HG02588 (cell line): ENCODE measurements around the gene RPRML.
"Not testable (repeated sequence)": the region's sequence is repeated elsewhere in the genome, so short reads cannot be mapped to it uniquely, and the experiment has no call there.

Experiments used
- ATAC-seq: cut with Tn5 transposase; IDR thresholded peaks from one replicate; pipeline ENCODE4 v1.9.1; 2021; ENCODE audit warnings: mild to moderate bottlenecking, moderate library complexity; ENCODE audit not compliant: unreplicated experiment

Gene RPRML

GRCh38 chr17:46979147-46979863, at the start of gene RPRML:
RPRML (minus strand) TSS chr17:46979253; CDS start chr17:46979007, 246 bp downstream.
- ATAC-seq = no peak

DNA sequence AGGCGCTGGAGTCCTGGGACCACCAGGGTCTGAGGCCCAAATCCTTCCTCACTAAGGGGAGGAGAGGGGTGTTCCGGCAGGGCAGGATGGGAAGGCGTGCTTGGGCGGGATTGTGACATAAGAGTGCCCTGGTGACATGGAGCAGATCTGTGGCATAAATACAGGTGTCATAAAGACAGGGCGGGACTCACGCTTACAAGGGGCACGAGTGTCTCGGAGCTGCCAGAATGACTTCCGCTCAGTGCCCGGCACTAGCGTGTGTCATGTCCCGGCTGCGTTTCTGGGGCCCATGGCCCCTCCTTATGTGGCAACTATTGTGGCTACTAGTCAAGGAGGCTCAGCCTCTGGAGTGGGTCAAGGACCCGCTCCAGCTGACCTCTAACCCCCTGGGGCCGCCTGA, 37.9 kb upstream of the RPRML start:
- not testable (repeated sequence) for ATAC-seq

DNA sequence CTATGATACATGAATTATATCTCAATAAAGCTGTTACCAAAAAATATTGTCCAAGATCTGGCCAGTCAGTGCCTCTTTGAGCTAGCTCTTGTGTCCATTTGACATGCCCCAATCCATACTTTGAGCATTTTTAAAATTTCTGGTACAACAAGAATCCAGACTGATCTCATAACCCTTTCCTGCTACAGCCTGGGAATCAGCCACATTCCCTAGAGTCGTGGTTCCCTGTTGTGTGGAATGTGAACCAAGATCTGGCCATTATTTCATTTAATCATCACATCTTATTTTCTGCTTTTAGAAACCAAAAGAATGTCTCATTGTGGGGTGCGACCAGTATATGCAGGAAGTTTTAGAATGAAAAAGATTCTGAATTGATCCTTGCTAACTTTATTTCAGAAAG, 34.3 kb upstream of the RPRML start:
- no peak for ATAC-seq

GRCh38 chr17:47012457-47012856, 33.4 kb upstream of the RPRML start:
- ATAC-seq = no peak

DNA sequence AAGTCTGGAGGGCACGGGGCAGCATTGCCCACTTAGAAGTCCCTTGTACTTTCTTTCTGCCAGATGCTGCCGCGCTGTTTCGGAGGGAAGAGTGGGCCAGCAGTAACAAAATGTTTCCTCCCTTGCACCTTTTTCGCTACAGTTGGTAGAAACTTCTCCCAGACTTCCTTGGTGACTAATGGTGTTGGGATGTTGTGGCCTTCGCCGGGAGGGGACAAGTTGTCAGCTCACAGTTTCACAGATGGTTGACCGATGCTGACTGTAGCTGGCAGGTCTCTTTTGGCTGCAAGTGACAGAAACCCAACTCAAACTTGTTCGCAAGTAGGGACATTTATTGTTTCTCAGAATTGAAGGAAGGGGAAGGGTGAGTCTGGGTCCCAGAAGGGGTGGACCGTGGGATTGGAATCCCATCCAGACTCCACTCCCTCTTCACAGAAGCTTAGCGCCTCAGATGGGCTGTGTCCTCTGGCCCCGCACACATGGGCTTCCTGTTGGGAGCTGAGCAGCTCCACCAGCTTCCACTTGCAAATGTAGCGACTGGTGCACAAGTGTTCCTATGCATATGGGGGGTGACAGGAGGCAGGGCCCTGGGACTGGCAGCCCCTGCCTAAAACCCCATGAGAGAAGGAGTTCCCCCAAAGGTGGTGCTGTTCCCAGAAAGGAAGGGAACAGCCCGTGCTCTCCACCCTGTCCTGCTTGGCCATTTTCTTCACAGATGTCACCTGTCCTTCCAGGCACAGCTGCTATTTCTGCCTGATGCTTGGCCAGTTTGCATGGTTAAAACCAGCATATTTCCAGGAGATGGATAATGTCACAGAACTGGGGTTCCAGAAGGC, 30.9 kb upstream of the RPRML start:
- no peak for ATAC-seq

DNA sequence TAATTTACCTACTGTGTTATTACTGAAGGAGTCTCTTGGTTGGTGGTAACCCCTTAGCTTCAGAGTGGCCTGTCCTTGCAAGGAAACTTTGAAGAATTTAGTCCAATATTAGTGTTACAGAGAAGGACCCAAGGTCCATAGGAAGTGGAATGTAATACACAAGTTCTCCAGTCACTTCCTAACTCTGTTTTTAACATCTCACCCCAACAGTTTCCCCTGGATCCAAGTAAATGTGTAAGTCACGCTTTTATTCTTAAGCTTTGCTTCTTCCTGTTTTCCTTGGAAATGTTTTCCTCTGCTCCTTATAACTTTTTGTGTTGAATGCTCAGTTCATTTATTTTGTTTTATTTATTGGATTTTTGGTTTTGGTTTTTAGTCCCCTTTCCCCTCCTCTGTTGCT, 25.9 kb upstream of the RPRML start:
- ATAC-seq = no peak

- ATAC-seq = not testable (repeated sequence)
Observed at GRCh38 chr17:47003864-47004263, 24.8 kb upstream of the RPRML start.

- ATAC-seq = no peak
Observed at GRCh38 chr17:46995841-46996571, 17.0 kb upstream of the RPRML start.

- ATAC-seq = no peak
Observed at GRCh38 chr17:46994993-46995392, 15.9 kb upstream of the RPRML start.

GRCh38 chr17:46991617-46992016, 12.6 kb upstream of the RPRML start:
- ATAC-seq = no peak

GRCh38 chr17:46989637-46990431, 10.8 kb upstream of the RPRML start:
- no peak for ATAC-seq

DNA sequence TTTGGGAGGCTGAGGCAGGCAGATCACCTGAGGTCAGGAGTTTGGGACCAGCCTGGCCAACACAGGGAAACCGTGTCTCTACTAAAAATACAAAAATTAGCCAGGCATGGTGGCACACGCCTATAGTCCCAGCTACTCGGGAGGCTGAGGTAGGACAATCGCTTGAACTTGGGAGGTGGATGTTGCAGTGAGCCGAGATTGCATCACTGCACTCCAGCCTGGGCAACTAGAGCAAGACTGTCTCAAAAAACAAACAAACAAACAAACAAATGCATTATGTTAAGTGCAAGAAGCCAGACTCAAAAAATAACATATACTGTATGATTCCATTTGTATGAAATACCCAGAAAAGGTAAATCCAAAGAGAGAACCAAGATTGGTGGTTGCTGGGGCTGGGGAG, 8.9 kb upstream of the RPRML start:
- not testable (repeated sequence) for ATAC-seq

- no peak for ATAC-seq
Observed at GRCh38 chr17:46986366-46986765, 7.3 kb upstream of the RPRML start.

GRCh38 chr17:46984892-46985291, 5.8 kb upstream of the RPRML start:
- ATAC-seq = no peak

DNA sequence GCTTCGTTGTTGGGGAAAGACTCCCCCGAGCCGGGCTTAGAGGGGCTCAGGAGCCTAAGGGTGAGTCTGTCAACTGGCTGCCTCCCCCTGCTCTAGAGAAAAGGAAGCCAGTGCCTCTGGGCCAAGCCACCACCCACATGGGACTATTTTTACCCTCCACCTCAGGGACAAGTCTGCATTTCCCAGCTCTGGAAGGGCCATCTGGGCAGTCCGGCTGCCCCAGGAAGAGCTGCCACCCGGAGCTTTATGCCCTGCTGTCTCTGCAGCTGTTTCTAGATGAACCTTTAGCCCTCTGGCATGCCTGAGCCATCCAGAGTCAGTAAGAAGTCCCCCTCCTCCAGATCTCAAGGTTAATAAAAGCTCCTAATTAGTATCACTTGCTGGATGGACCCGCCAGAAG, 5.3 kb upstream of the RPRML start:
- ATAC-seq = no peak

- no peak for ATAC-seq
Observed at GRCh38 chr17:46983782-46984181, 4.7 kb upstream of the RPRML start.

DNA sequence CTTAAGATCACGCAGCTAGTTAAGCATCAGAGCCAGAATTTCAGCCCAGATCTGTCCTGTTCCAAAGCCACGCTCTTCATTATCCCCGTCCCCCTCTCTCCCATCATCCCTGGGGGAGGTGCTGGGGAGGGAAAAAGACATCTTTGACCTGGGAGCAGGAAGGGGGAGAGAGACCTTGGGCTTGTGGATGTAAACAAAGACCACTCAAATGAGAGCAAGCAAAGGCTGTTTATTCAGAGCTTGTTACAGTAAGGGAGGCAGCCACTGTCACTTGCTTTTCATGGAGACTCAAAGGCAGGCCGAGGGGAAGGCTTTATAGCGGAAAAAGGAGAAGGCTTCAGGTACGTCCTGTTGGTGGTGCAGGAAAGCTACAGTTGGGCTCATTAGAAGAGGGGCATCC, 3.5 kb upstream of the RPRML start:
- ATAC-seq = no peak

GRCh38 chr17:46978489-46979146, 435 bp downstream of the RPRML start:
- no peak for ATAC-seq

DNA sequence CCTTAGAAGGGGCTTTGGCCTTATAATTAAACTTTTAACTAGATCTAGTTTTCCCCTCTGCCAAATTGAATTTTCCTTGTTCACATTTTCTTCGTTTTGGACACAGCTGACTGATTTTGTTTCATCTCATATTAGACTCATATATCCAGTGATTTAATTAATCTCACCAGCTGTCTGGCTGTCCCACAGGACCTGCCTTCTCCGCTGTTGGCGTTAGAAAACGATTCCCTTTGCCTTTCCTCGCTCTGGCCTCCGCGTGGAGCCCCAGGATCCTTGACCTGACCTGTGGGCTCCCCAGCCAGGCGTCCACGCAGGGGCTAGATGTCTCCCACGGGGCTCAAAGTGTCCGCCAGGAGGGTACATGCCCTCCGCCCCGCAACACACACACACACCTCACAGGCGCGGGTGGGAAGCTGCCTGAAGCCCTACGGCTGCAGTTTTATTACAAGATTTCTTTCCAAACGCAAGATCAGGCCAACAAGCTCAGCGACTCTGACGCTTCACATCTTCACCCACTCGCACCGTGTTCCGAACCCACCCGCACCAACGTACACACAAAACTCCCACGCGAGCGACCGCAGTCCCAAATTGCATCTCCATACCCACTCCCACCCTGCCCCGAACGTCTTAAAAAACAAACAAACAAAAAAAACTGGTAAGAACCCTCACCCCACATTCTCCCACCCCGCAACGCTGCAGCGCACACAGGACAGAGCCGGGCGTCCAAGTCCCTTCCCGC, 1.1 kb downstream of the RPRML start:
- ATAC-seq = no peak

- no peak for ATAC-seq
Observed at GRCh38 chr17:46977348-46977747, 1.7 kb downstream of the RPRML start.
